ENCODE measurements around the gene CLRN1.

Gene CLRN1

GRCh38 chr3:150913133-150913922 is 59.2 kb downstream of the CLRN1 start:
- DNase-seq: no peak

- no peak for DNase-seq
Measured at GRCh38 chr3:150912501-150912900, 60.0 kb downstream of the CLRN1 start.

- DNase-seq: no peak
Measured at GRCh38 chr3:150911771-150912170, 60.8 kb downstream of the CLRN1 start.

- no peak for DNase-seq
Measured at GRCh38 chr3:150906461-150906860, 66.1 kb downstream of the CLRN1 start.

GRCh38 chr3:150905746-150906145 is 66.8 kb downstream of the CLRN1 start:
- DNase-seq: no peak

- DNase-seq: no peak
Measured at GRCh38 chr3:150905339-150905738, 67.2 kb downstream of the CLRN1 start, which contains the start of gene MINDY4B. Gene MINDY4B, minus strand, starts transcription at chr3:150905439. Its CDS starts 0 bp downstream, at chr3:150905439.

GRCh38 chr3:150902988-150903387 is 69.5 kb downstream of the CLRN1 start:
- peak; percentile 50 for DNase-seq

GRCh38 chr3:150901793-150902192 is 70.7 kb downstream of the CLRN1 start:
- no peak for DNase-seq

- peak; percentile 34 for DNase-seq
Measured at GRCh38 chr3:150899141-150899540, 73.4 kb downstream of the CLRN1 start.

GRCh38 chr3:150898046-150898754 is 74.3 kb downstream of the CLRN1 start:
- DNase-seq: no peak

- no peak for DNase-seq
Measured at GRCh38 chr3:150897592-150897991, 74.9 kb downstream of the CLRN1 start.

GRCh38 chr3:150890831-150891230 is 81.7 kb downstream of the CLRN1 start:
- no peak for DNase-seq

- DNase-seq: peak; percentile 67
Measured at GRCh38 chr3:150890295-150890694, 82.2 kb downstream of the CLRN1 start.

- no peak for DNase-seq
Measured at GRCh38 chr3:150889106-150889505, 83.4 kb downstream of the CLRN1 start.

- DNase-seq: peak; percentile 24
Measured at GRCh38 chr3:150887031-150887430, 85.5 kb downstream of the CLRN1 start.

- DNase-seq: no peak
Measured at GRCh38 chr3:150885535-150885934, 87.0 kb downstream of the CLRN1 start.

GRCh38 chr3:150878996-150879575 is 93.4 kb downstream of the CLRN1 start:
- no peak for DNase-seq

GRCh38 chr3:150878290-150878689 is 94.2 kb downstream of the CLRN1 start:
- no peak for DNase-seq

- no peak for DNase-seq
Measured at GRCh38 chr3:150877303-150877702, 95.2 kb downstream of the CLRN1 start.

- DNase-seq: no peak
Measured at GRCh38 chr3:150876611-150877265, 95.8 kb downstream of the CLRN1 start.

Data from hematopoietic multipotent progenitor cell treated with erythropoietin and hydrocortisone succinate and interleukin-3 and kit ligand, for 6 days (in vitro differentiated cells).